T-cell (primary cell): ENCODE measurements around the gene PCBP3. TPM values are rescaled to one million over a fixed set of nuclear protein-coding genes. Genes with fewer than 3 reads are reported as not detected.
"Not testable (repeated sequence)": the region's sequence is repeated elsewhere in the genome, so short reads cannot be mapped to it uniquely, and the experiment has no call there.

ENCODE experiments used
- ATAC-seq, 4 experiments: fragments of 200-7000 bp in 3 of 4; fragments of 150-1000 bp in 1 of 4; cut with Tn5 transposase; replicated peaks in 1 of 4; 1 replicate in 3 of 4; 2 replicates in 1 of 4; pipeline ENCODE4 v1.10.0; 2021; ENCODE audit warnings: moderate library complexity in 3 of 4, mild to moderate bottlenecking in 2 of 4, moderate number of reproducible peaks in 1 of 4
- CTCF ChIA-PET, 2 donors: fragments of 300-600 bp; sonication (Branson Sonifier 250); formaldehyde crosslinking; loops; one replicate each; lab custom pipeline; 2022; ENCODE audit warnings: antibody characterized with exemption in 2 of 2; lab: Charles Lee
- POLR2A ChIA-PET, 2 donors: fragments of 300-600 bp; sonication (Branson Sonifier 250); formaldehyde crosslinking; loops; one replicate each; lab custom pipeline; 2022; ENCODE audit warnings: antibody characterized with exemption in 2 of 2; lab: Charles Lee
- DNase-seq, 35 experiments: peaks; one replicate each; pipeline versions ENCODE4 v3.0.0 to v3.0.0-alpha.2; 2013 to 2023
- H3K27ac ChIP-seq: one replicate; pipeline ENCODE4 v1.5.1; 2013; ENCODE audit warnings: low read length
- H3K27me3 ChIP-seq, 2 experiments: replicated peaks in 1 of 2; 1 replicate in 1 of 2; 2 replicates in 1 of 2; pipeline versions ENCODE4 v1.6.1 to v1.7.0; 2013; ENCODE audit warnings: low read length in 1 of 2, mixed read lengths in 1 of 2; ENCODE audit not compliant: control insufficient read depth in 2 of 2, insufficient read depth in 2 of 2; ENCODE audit errors: extremely low read depth in 1 of 2
- H3K36me3 ChIP-seq, 2 donors: 1 replicate in 1 of 2; 2 replicates in 1 of 2; pipeline versions ENCODE4 v1.6.1 to v1.7.0; 2013; ENCODE audit warnings: low read length in 1 of 2; ENCODE audit not compliant: control insufficient read depth in 2 of 2, insufficient read depth in 1 of 2; ENCODE audit errors: extremely low read depth in 1 of 2
- H3K4me1 ChIP-seq, 2 experiments: 1 replicate in 1 of 2; 2 replicates in 1 of 2; pipeline versions ENCODE4 v1.6.1 to v1.7.0; 2013; ENCODE audit warnings: low read length in 2 of 2, mixed read lengths in 1 of 2; ENCODE audit not compliant: insufficient read depth in 2 of 2, control insufficient read depth in 1 of 2; ENCODE audit errors: extremely low read depth in 1 of 2
- H3K4me3 ChIP-seq, 2 donors: 1 replicate in 1 of 2; 2 replicates in 1 of 2; pipeline versions ENCODE4 v1.5.1 to v1.7.0; 2013; ENCODE audit warnings: mild to moderate bottlenecking in 2 of 2, low read length in 1 of 2, moderate library complexity in 1 of 2; ENCODE audit not compliant: control insufficient read depth in 1 of 2; ENCODE audit errors: extremely low read depth in 1 of 2
- H3K9me3 ChIP-seq: 2 replicates; pipeline ENCODE4 v1.7.0; 2013
- H3K27ac Mint-ChIP-seq, 2 donors: one replicate each; pipeline ENCODE4 v1.8.0; 2020 to 2021; ENCODE audit warnings: mild to moderate bottlenecking in 2 of 2, mixed read lengths in 2 of 2
- H3K27me3 Mint-ChIP-seq, 2 donors: one replicate each; pipeline ENCODE4 v1.8.0; 2021 to 2022; ENCODE audit warnings: mixed read lengths in 2 of 2
- H3K36me3 Mint-ChIP-seq: one replicate; pipeline ENCODE4 v1.8.0; 2021; ENCODE audit warnings: mixed read lengths
- H3K4me1 Mint-ChIP-seq, 3 donors: one replicate each; pipeline ENCODE4 v1.8.0; 2020 to 2022; ENCODE audit warnings: mixed read lengths in 3 of 3, mild to moderate bottlenecking in 1 of 3
- H3K4me3 Mint-ChIP-seq, 3 donors: one replicate each; pipeline ENCODE4 v1.8.0; 2020 to 2022; ENCODE audit warnings: mild to moderate bottlenecking in 3 of 3, mixed read lengths in 3 of 3, moderate library complexity in 3 of 3
- H3K9me3 Mint-ChIP-seq, 3 donors: one replicate each; pipeline ENCODE4 v1.8.0; 2020 to 2022; ENCODE audit warnings: mixed read lengths in 3 of 3
- WGBS: methylation state at CpG from one replicate; pipeline ENCODE4 v1.1.5; 2013; ENCODE audit warnings: missing lambda C conversion rate; ENCODE audit not compliant: insufficient coverage; 5-methylcytosine and 5-hydroxymethylcytosine counted together
- total RNA-seq, 35 experiments: library from RNA in 6 of 35; stranded (reverse) in 6 of 35; fragments of 120-200 nt in 1 of 35; gene quantifications; one replicate each; pipeline versions ENCODE4 v1.2.1 to v1.2.4 and lab custom pipeline; 2013 to 2026

The PCBP3 gene
- total RNA-seq, 5 donors from 2014 or later (not counting 1 experiment from before 2014, with no cell fraction given) = 1.5 to 4.2 (median 2.8) TPM

- Mint-ChIP-seq H3K4me3 (no peak overlapping the region), H3K4me1 (peaks cover 28 to 32% (median 30%) of the 10 kb centered on the region in 3 donors), H3K36me3 (no peaks in the 10 kb centered on the region), H3K27me3 (no peaks in the 10 kb centered on the region), H3K27ac (peak overlapping the region in 1 of 2 donors; percentile 46), H3K9me3 (no peaks in the 10 kb centered on the region)
- WGBS = 90% methylated on average over 14 of the region's 17 CpGs
- no peak for DNase-seq
- peaks cover 0 to 12% of the 10 kb centered on the region in 2 experiments for H3K27me3 ChIP-seq
- no peak overlapping the region for H3K27ac ChIP-seq
- H3K9me3 ChIP-seq = no peaks in the 10 kb centered on the region
- H3K36me3 ChIP-seq = no peaks in the 10 kb centered on the region
- ChIA-PET CTCF (no interaction called here), POLR2A (no interaction called here)
- no peak for ATAC-seq
- peaks cover 6 to 29% of the 10 kb centered on the region in 2 experiments for H3K4me1 ChIP-seq
- H3K4me3 ChIP-seq = no peak overlapping the region
Measured at GRCh38 chr21:45895778-45896370, 252.3 kb downstream of the PCBP3 start.

DNA sequence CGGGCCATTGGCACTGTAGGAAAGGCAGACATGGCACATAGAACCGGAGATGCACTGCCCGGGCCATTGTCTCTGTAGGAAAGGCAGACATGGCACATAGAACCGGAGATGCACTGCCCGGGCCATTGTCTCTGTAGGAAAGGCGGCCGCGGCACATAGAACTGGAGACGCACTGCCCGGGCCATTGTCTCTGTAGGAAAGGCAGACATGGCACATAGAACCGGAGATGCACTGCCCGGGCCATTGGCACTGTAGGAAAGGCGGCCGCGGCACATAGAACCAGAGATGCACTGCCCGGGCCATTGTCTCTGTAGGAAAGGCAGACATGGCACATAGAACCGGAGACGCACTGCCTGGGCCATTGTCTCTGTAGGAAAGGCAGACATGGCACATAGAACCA, 252.9 kb downstream of the PCBP3 start:
- H3K9me3 Mint-ChIP-seq, ATAC-seq, H3K4me3 ChIP-seq, DNase-seq, H3K36me3 ChIP-seq, H3K9me3 ChIP-seq, H3K4me3 Mint-ChIP-seq, H3K27me3 Mint-ChIP-seq, H3K27ac ChIP-seq, POLR2A ChIA-PET, H3K27ac Mint-ChIP-seq, H3K36me3 Mint-ChIP-seq, CTCF ChIA-PET: not testable (repeated sequence)
- 81% methylated on average over 14 of the region's 18 CpGs for WGBS
- H3K4me1 Mint-ChIP-seq = peaks cover 22 to 27% (median 25%) of the 10 kb centered on the region in 3 donors
- Histone ChIP-seq H3K27me3 (peaks cover 0 to 11% of the 10 kb centered on the region in 2 experiments), H3K4me1 (peaks cover 6 to 24% of the 10 kb centered on the region in 2 experiments)

DNA sequence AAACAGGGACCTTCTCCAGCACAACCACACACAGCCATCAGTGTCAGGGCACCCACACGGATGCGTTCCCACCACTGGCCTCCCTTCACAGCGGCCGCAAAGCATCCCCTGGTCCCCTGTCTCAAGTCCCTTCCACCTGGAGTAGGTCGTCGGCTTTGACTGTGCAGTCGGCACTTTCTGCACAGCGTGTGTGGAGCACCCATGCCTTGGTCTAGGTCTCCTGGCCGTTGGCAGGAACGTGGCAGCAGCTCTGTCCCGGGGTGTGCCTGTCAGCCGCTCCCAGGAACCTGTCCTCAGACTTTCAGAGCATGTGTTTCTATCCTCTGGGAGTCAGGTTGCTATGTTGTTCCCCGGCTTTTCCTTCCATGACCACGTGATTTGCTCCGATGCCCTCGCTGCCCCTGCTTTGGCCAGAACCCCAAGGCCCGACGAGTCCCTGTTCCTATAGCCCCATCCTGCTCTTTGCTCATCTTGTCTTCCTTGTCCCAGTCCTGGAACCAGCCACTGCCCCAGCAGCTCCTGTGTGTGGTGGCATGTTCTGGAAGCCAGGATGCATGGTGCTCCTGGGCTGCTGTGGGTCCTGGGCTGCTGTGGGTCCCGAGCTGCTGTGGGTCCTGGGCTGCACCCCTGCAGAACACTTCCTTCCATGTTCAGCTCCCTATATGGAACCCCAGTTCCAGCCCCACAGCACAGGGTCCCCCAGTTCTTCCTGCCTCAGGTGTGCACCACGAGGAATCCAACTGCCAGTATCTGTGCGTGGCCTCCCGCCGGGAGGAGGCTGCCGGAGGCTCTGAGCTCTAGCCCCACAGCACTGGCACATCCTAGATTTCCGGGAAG, 253.9 kb downstream of the PCBP3 start:
- H3K4me3 ChIP-seq = no peak overlapping the region
- H3K9me3 ChIP-seq = no peaks in the 10 kb centered on the region
- WGBS = 89% methylated on average over 22 of the region's 25 CpGs
- DNase-seq (no peak), ATAC-seq (no peak)
- POLR2A ChIA-PET = no interaction called here
- Mint-ChIP-seq H3K27ac (no peak overlapping the region), H3K9me3 (no peaks in the 10 kb centered on the region), H3K4me3 (no peak overlapping the region), H3K4me1 (peaks cover 12 to 17% (median 15%) of the 10 kb centered on the region in 3 donors), H3K36me3 (peaks cover 2% of the 10 kb centered on the region), H3K27me3 (no peaks in the 10 kb centered on the region)
- no peak overlapping the region for H3K27ac ChIP-seq
- H3K4me1 ChIP-seq = peaks cover 2 to 15% of the 10 kb centered on the region in 2 experiments
- CTCF ChIA-PET = no interaction called here
- H3K36me3 ChIP-seq = no peaks in the 10 kb centered on the region
- H3K27me3 ChIP-seq = peaks cover 0 to 11% of the 10 kb centered on the region in 2 experiments

- DNase-seq (no peak), ATAC-seq (no peak)
- Histone ChIP-seq H3K27ac (no peak overlapping the region), H3K4me1 (peaks cover 0 to 9% of the 10 kb centered on the region in 2 experiments), H3K4me3 (no peak overlapping the region), H3K36me3 (no peaks in the 10 kb centered on the region), H3K27me3 (peaks cover 0 to 14% of the 10 kb centered on the region in 2 experiments), H3K9me3 (no peaks in the 10 kb centered on the region)
- no peaks in the 10 kb centered on the region for H3K9me3 Mint-ChIP-seq
- WGBS = 75% methylated on average over 3 of the region's 8 CpGs
- POLR2A ChIA-PET = no interaction called here
- H3K36me3 Mint-ChIP-seq = peaks cover 3% of the 10 kb centered on the region
- no peaks in the 10 kb centered on the region for H3K27me3 Mint-ChIP-seq
- peaks cover 7 to 11% (median 9%) of the 10 kb centered on the region in 3 donors for H3K4me1 Mint-ChIP-seq
- no peak overlapping the region for H3K27ac Mint-ChIP-seq
- CTCF ChIA-PET = no interaction called here
- H3K4me3 Mint-ChIP-seq = no peak overlapping the region
Measured at GRCh38 chr21:45898028-45898350, 254.5 kb downstream of the PCBP3 start.

DNA sequence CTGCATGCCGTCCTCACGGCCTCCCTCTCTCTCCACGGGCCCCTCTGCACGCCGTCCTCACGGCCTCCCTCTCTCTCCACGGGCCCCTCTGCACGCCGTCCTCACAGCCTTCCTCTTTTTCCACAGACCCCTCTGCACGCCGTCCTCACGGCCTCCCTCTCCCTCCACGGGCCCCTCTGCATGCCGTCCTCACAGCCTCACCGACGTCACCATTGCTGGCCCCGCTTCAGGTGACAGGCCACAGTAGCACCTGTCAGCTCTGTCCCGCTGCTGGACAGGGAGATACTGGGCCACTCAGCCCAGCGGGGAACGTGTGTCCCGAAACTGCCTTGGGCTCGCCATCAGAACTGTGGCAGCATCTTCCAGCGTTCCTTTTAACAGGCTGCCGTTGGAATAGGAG, 255.3 kb downstream of the PCBP3 start:
- Histone ChIP-seq H3K27ac (no peak overlapping the region), H3K4me1 (peaks cover 0 to under 1% of the 10 kb centered on the region in 2 experiments), H3K4me3 (no peak overlapping the region), H3K27me3 (peaks cover 0 to 14% of the 10 kb centered on the region in 2 experiments), H3K9me3 (no peaks in the 10 kb centered on the region), H3K36me3 (no peaks in the 10 kb centered on the region)
- Mint-ChIP-seq H3K4me3 (no peak overlapping the region), H3K27ac (no peak overlapping the region), H3K4me1 (peaks cover 3 to 7% (median 6%) of the 10 kb centered on the region in 3 donors), H3K36me3 (peaks cover 8% of the 10 kb centered on the region), H3K27me3 (no peaks in the 10 kb centered on the region), H3K9me3 (no peaks in the 10 kb centered on the region)
- no peak for DNase-seq
- WGBS = 86% methylated on average over 18 of the region's 24 CpGs
- ATAC-seq = no peak
- ChIA-PET CTCF (no interaction called here), POLR2A (no interaction called here)

DNA sequence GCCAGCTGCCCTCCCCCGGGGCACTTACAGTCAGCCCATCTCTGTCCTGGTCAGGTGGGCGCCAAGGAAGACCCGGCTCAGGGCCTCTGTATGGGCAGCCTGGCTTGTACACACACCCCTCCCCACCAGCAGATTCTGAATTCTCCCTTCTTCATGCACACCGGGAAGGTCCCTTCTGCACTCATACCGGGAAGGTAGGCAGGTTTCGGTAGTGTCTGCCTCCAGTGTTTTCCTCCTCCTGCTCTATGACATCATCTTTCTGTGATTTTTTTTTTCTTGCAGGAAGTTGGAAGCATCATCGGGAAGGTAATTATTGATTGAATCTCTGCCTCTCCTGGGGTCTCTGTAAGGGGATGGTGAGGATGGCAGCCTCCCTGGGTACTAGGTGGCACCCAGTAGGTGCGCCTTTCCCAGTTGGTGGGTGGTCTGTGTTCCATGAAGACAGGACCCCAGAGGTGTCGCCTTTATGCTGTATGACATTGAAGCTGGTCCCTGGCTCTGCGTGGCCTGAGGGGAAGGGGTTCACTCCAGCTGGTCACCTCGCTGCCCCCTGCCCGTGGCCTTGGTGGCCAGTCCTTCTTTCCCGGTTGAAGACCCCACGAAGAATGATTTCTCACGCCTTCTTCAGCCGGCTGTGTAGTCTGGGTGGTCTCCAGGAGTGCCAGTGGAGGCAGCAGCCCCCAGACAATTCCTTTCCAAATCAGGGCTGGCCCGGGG, 255.9 kb downstream of the PCBP3 start:
- Histone ChIP-seq H3K36me3 (no peaks in the 10 kb centered on the region), H3K4me1 (no peaks in the 10 kb centered on the region), H3K4me3 (no peak overlapping the region), H3K27ac (no peak overlapping the region), H3K27me3 (peaks cover 0 to 14% of the 10 kb centered on the region in 2 experiments), H3K9me3 (no peaks in the 10 kb centered on the region)
- DNase-seq (no peak), ATAC-seq (no peak)
- H3K4me3 Mint-ChIP-seq = no peak overlapping the region
- POLR2A ChIA-PET = no interaction called here
- H3K4me1 Mint-ChIP-seq = peaks cover 1 to 7% (median 2%) of the 10 kb centered on the region in 3 donors
- H3K27ac Mint-ChIP-seq = no peak overlapping the region
- CTCF ChIA-PET = no interaction called here
- no peaks in the 10 kb centered on the region for H3K9me3 Mint-ChIP-seq
- no peaks in the 10 kb centered on the region for H3K27me3 Mint-ChIP-seq
- WGBS = 77% methylated on average over 9 of the region's 17 CpGs
- peaks cover 8% of the 10 kb centered on the region for H3K36me3 Mint-ChIP-seq
